ENCODE measurements around the gene DDR2. TPM values are rescaled to one million over a fixed set of nuclear protein-coding genes. Genes with fewer than 3 reads are reported as not detected.

The DDR2 gene
- total RNA-seq, 1 experiment from 2014 or later = 0.52 TPM

GRCh38 chr1:162627662-162628296 lies 4.5 kb upstream of the DDR2 start:
- Histone ChIP-seq H3K23ac (ENCODE audit: insufficient read length, low read depth, low read length) (no peak overlapping the region), H3K18ac (ENCODE audit: insufficient read length, low read depth, low read length) (no peak overlapping the region), H4K20me1 (ENCODE audit: control insufficient read depth, insufficient read depth, insufficient read length) (no peaks in the 10 kb centered on the region), H3K9ac (ENCODE audit: extremely low read depth, insufficient read length, low read length) (no peak overlapping the region), H3K14ac (ENCODE audit: insufficient read depth, low read length) (no peak overlapping the region), H2BK5ac (ENCODE audit: insufficient read length, low read length) (no peak overlapping the region), H3K79me1 (ENCODE audit: insufficient read depth, low read depth, low read length, poor library complexity, severe bottlenecking) (no peaks in the 10 kb centered on the region), H2AFZ (ENCODE audit: low read length) (no peak overlapping the region), H3K56ac (ENCODE audit: insufficient read length, low read depth, low read length) (no peak overlapping the region), H2BK12ac (ENCODE audit: insufficient read length, low read depth, low read length) (no peak overlapping the region), H3K27ac (ENCODE audit: insufficient read length, low read depth, low read length) (no peak overlapping the region), H3K4ac (ENCODE audit: low read depth, low read length) (no peak overlapping the region), H2AK5ac (ENCODE audit: insufficient read length, low read length) (no peak overlapping the region), H3K9me3 (ENCODE audit: control insufficient read depth, low read depth, low read length) (no peaks in the 10 kb centered on the region), H2BK15ac (ENCODE audit: low read depth, low read length) (no peak overlapping the region), H3K79me2 (ENCODE audit: insufficient read depth, low read length) (no peaks in the 10 kb centered on the region), H4K5ac (ENCODE audit: insufficient read length, low read depth, low read length) (no peak overlapping the region), H3K4me1 (ENCODE audit: insufficient read depth, low read length) (no peaks in the 10 kb centered on the region), H3K23me2 (ENCODE audit: insufficient read length, low read depth, low read length, poor library complexity, severe bottlenecking) (no peaks in the 10 kb centered on the region), H3K4me2 (ENCODE audit: insufficient read depth, insufficient read length, low read length) (no peak overlapping the region), H3T11ph (ENCODE audit: low read length) (no peak overlapping the region), H3K27me3 (ENCODE audit: insufficient read depth, low read length) (no peaks in the 10 kb centered on the region), H4K8ac (replicated peaks; ENCODE audit: insufficient read length, low read depth, low read length) (no peak overlapping the region), H2BK20ac (ENCODE audit: low read depth, low read length, poor library complexity, severe bottlenecking) (no peak overlapping the region), H2BK120ac (ENCODE audit: low read depth, low read length, poor library complexity, severe bottlenecking) (no peak overlapping the region), H4K91ac (ENCODE audit: insufficient read length, low read depth, low read length) (no peak overlapping the region)
- H3K27ac Mint-ChIP-seq = no peak overlapping the region
- H3K4me1 Mint-ChIP-seq = peaks cover 7 to 13% of the 10 kb centered on the region in 2 experiments
- H3K4me3 Mint-ChIP-seq = no peak overlapping the region
- H3K36me3 Mint-ChIP-seq (ENCODE audit: insufficient read depth in 1 of 3, low read depth in 3 of 3) = no peaks in the 10 kb centered on the region
- H3K27me3 Mint-ChIP-seq (ENCODE audit: low read depth) = peaks cover 2% of the 10 kb centered on the region; the same call in 1 of the 2 replicates
- TF ChIP-seq CTCF (conservative IDR thresholded peaks at IDR 0.05) = peak; percentile 67
- WGBS (ENCODE audit: extremely low coverage, insufficient read length, low lambda C conversion rate) = no CpG with 5 or more reads among the region's 3 CpGs
- no peaks in the 10 kb centered on the region for H3K9me3 Mint-ChIP-seq
- no peak for DNase-seq
